ENCODE measurements around the gene ZNRF1.

The ZNRF1 gene

DNA sequence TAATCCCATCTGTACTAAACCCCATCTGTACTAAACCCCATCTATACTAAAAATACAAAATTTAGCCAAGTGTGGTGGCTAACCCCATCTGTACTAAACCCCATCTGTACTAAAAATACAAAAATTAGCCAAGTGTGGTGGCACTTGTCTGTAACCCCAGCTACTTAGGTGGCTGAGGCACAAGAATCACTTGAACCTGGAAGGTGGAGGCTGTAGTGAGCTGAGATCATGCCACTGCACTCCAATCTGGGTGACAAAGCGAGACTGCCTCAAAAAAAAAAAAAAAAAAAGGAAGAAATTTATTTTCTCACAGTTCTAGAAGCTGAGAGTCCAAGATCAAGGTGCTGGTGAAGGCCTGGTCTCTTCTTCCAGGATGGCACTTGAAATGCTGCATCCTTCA lies 161.6 kb downstream of the ZNRF1 start:
- no peak for DNase-seq (ENCODE audit: low spot score)
